ENCODE measurements around the gene FRMD1. TPM values are rescaled to one million over a fixed set of nuclear protein-coding genes. Genes with fewer than 3 reads are reported as not detected.

Gene FRMD1
- total RNA-seq, 1 donor from 2014 or later, result not detected

GRCh38 chr6:168007592-168008338 is 71.2 kb downstream of the FRMD1 start:
- H3K4me3 ChIP-seq, result no peak overlapping the region
- no peaks in the 10 kb centered on the region for H3F3A ChIP-seq (ENCODE audit: low read depth)
- no peak overlapping the region for H3K27ac Mint-ChIP-seq
- DNase-seq (ENCODE audit: low spot score), result no peak
- no peak overlapping the region for H3K4me3 Mint-ChIP-seq
- H3K36me3 Mint-ChIP-seq, result no peaks in the 10 kb centered on the region
- H3K4me1 ChIP-seq, result peaks cover 4% of the 10 kb centered on the region
- no peaks in the 10 kb centered on the region for H4K20me1 ChIP-seq (ENCODE audit: low read depth)
- H3K9me3 ChIP-seq (ENCODE audit: low read depth), result peaks cover 19% of the 10 kb centered on the region
- H3K9ac ChIP-seq, result no peak overlapping the region
- no peaks in the 10 kb centered on the region for H3K36me3 ChIP-seq
- peaks cover 4% of the 10 kb centered on the region for H3K27me3 Mint-ChIP-seq (ENCODE audit: insufficient read depth, low read depth)
- H3K27me3 ChIP-seq, result no peaks in the 10 kb centered on the region
- no peak overlapping the region for H3K27ac ChIP-seq
- no peaks in the 10 kb centered on the region for H3K79me2 ChIP-seq (ENCODE audit: low read depth)
- H2AFZ ChIP-seq (replicated peaks), result peak overlapping the region; percentile 9
- TF ChIP-seq EZH2 (IDR thresholded peaks at IDR 0.05), result no peak
- no peak for TF ChIP-seq EZH2phosphoT487 (IDR thresholded peaks at IDR 0.05)
- no peak for TF ChIP-seq CTCF (IDR thresholded peaks at IDR 0.05)
- no peaks in the 10 kb centered on the region for H3K4me1 Mint-ChIP-seq
- no peak overlapping the region for H3K4me2 ChIP-seq
- H3K9me3 Mint-ChIP-seq, result peaks cover 39% of the 10 kb centered on the region

- H3K27me3 Mint-ChIP-seq (ENCODE audit: insufficient read depth, low read depth), result peaks cover 6% of the 10 kb centered on the region
- Histone ChIP-seq H3K9ac (no peak overlapping the region), H4K20me1 (ENCODE audit: low read depth) (no peaks in the 10 kb centered on the region), H3K4me2 (no peak overlapping the region), H3F3A (ENCODE audit: low read depth) (no peaks in the 10 kb centered on the region), H3K27ac (no peak overlapping the region), H2AFZ (replicated peaks) (no peak overlapping the region), H3K4me3 (no peak overlapping the region), H3K9me3 (ENCODE audit: low read depth) (peaks cover 8% of the 10 kb centered on the region), H3K79me2 (ENCODE audit: low read depth) (no peaks in the 10 kb centered on the region), H3K36me3 (no peaks in the 10 kb centered on the region), H3K4me1 (peaks cover 4% of the 10 kb centered on the region), H3K27me3 (no peaks in the 10 kb centered on the region)
- H3K4me3 Mint-ChIP-seq, result no peak overlapping the region
- TF ChIP-seq CTCF (IDR thresholded peaks at IDR 0.05) (no peak), EZH2 (IDR thresholded peaks at IDR 0.05) (no peak), EZH2phosphoT487 (IDR thresholded peaks at IDR 0.05) (no peak)
- peaks cover 26% of the 10 kb centered on the region for H3K9me3 Mint-ChIP-seq
- H3K27ac Mint-ChIP-seq, result no peak overlapping the region
- DNase-seq (ENCODE audit: low spot score), result no peak
- no peaks in the 10 kb centered on the region for H3K36me3 Mint-ChIP-seq
- no peaks in the 10 kb centered on the region for H3K4me1 Mint-ChIP-seq
Measured at GRCh38 chr6:168005796-168006195, 73.2 kb downstream of the FRMD1 start.

GRCh38 chr6:168004945-168005344 is 74.1 kb downstream of the FRMD1 start:
- no peaks in the 10 kb centered on the region for H4K20me1 ChIP-seq (ENCODE audit: low read depth)
- peaks cover 21% of the 10 kb centered on the region for H3K9me3 Mint-ChIP-seq
- no peak overlapping the region for H3K9ac ChIP-seq
- H2AFZ ChIP-seq (replicated peaks), result no peak overlapping the region
- no peaks in the 10 kb centered on the region for H3F3A ChIP-seq (ENCODE audit: low read depth)
- no peak overlapping the region for H3K27ac Mint-ChIP-seq
- no peaks in the 10 kb centered on the region for H3K27me3 ChIP-seq
- H3K36me3 ChIP-seq, result no peaks in the 10 kb centered on the region
- H3K4me1 ChIP-seq, result peaks cover 4% of the 10 kb centered on the region
- H3K9me3 ChIP-seq (ENCODE audit: low read depth), result peaks cover 7% of the 10 kb centered on the region
- TF ChIP-seq CTCF (IDR thresholded peaks at IDR 0.05) (no peak), EZH2phosphoT487 (IDR thresholded peaks at IDR 0.05) (no peak), EZH2 (IDR thresholded peaks at IDR 0.05) (no peak)
- no peak overlapping the region for H3K4me2 ChIP-seq
- peaks cover 6% of the 10 kb centered on the region for H3K27me3 Mint-ChIP-seq (ENCODE audit: insufficient read depth, low read depth)
- H3K4me3 Mint-ChIP-seq, result no peak overlapping the region
- H3K79me2 ChIP-seq (ENCODE audit: low read depth), result no peaks in the 10 kb centered on the region
- no peak overlapping the region for H3K27ac ChIP-seq
- H3K4me3 ChIP-seq, result no peak overlapping the region
- DNase-seq (ENCODE audit: low spot score), result no peak
- no peaks in the 10 kb centered on the region for H3K36me3 Mint-ChIP-seq
- H3K4me1 Mint-ChIP-seq, result no peaks in the 10 kb centered on the region

Measured in neural progenitor cell (in vitro differentiated cells).